CD4-positive, alpha-beta T cell treated with Interferon alpha-2 for 1 hour (primary cell): ENCODE measurements around the gene NCAPH2.

Experiments
- DNase-seq, 2 donors: peaks; one replicate each; pipeline ENCODE4 v3.0.0-alpha.2; 2020 to 2022

Gene NCAPH2

DNA sequence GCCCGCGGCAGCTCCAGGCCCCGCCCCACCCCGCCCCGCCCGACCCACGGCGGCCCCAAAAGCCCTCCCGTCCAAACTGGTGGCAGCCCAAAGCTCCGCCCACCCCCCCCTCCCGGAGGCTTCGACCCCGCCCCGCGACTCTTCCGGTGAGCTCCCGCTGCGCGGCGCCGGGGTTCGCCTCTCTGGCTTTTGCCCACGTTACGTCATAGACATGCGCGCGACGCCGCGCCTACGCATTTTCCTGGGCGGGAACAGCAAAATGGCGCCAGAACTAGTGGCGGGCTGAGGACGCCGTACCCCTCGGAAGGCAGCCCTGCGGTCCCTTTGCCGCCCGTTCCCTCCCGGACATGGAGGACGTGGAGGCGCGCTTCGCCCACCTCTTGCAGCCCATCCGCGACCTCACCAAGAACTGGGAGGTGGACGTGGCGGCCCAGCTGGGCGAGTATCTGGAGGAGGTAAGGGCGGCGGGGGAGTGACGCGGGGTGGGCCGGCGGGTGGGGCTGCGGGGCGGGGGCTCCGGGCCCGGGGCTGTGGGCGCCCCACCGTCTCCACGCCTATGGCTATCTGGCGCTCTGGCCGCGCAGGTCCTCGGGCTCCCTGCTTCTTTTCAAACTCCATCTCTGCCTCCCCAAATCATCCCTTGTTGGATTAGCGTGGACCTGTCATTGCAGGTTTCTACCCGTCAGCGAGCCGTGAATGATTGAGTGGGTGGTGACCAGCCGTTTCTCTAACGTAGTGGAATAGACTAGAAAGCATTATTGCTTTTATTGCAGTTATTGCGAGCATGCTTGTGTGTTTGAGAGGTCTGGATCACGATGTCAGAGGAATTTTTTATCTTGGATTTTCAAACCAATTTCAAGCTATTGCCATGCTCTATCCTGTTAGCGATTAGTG lies at the start of gene NCAPH2:
Gene NCAPH2, plus strand, starts transcription at position 234 of the 894 bp plus-strand sequence. Its CDS starts 114 bp downstream, at position 348.
- peak; percentile 96 to 98 for DNase-seq

DNA sequence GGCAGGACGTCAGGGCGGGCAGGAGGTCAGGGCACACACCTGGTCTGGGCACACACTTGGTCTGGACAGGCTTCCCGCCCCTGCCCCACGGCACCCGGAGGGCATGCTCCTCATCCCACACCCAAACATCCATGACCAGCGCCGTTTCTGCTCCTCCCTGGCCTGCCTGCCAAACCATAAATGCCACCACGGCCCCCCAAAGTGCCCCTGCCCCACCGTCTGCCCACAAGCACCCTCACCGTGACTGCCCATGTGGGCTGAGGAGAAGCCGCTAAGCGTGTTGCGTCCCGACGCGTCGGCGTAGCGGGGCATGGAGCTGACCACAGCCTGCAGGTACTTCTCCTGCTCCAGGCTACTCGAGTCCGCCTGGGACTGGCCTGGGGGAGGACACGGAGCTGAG lies 49.0 kb upstream of the NCAPH2 start:
- no peak for DNase-seq

DNA sequence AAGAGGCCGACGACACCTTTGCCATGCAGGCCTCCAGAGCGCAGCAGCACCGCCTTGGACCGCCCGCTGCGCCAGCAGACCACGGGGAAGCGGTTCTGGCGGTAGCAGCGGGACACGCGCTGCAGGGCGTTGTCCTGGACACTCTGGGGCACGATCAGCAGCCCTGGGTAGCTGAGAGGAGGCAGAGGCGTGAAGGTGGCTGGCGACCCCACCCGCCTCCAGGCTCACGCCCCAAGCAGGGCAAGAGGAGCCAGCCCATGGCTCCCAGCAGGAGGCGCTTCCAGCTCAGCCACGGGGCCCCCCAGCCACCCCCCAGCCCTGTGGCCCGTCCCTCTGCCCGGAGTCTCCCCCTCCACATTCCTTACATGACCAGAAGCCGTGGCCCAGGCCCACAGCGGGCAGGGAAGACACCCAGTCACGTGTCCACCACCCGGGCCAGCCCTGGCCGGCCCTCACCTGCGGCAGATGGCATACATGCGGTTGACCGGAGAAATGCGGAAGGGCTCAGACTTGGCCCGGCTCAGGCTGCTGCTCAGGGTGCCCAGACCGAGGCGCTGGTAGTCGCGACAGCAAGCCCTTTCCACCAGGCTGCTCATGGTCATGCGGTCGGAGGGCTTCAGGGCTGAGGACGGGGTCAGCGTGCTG lies 48.4 kb upstream of the NCAPH2 start:
- peak in 1 of 2 donors; percentile 28 for DNase-seq

DNA sequence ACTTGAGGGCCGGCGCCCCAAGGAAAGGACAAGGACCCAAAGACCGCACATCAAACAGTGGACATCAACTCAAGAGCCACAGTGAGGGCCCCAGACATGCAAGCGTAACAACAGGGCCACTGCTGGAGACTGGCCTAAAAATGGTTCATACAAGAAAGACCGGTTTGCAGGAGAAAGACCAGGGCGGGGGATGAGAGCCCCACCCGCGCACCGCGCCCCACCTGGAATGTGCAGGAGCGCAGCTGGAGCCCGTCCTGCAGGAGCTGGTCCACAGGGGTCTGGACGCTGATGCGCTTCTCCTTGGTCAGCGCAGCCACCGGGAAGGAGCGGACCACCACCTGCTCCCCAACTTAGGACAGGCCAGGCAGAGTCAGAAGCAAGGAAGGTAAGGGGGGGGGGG lies 47.1 kb upstream of the NCAPH2 start:
- no peak for DNase-seq

DNA sequence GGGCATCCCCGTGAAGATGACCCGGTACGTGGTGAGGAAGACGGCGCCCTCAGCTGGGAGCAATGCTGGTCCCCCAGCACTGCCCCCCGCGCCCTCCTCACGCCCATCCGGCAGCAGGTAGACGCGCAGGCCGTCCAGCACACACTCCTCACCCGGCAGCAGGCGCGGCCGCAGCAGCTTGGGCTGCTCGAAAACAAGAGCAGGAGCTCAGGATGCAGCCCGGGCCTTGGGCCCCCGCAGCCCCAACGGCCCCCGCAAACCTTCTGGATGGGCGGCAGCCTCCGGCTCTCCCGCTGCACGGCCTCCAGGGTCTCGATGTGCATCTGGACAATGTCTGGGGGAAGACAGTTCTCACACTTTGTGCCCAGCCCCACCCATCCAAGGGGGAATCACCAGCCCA lies 46.5 kb upstream of the NCAPH2 start:
- DNase-seq: no peak

DNA sequence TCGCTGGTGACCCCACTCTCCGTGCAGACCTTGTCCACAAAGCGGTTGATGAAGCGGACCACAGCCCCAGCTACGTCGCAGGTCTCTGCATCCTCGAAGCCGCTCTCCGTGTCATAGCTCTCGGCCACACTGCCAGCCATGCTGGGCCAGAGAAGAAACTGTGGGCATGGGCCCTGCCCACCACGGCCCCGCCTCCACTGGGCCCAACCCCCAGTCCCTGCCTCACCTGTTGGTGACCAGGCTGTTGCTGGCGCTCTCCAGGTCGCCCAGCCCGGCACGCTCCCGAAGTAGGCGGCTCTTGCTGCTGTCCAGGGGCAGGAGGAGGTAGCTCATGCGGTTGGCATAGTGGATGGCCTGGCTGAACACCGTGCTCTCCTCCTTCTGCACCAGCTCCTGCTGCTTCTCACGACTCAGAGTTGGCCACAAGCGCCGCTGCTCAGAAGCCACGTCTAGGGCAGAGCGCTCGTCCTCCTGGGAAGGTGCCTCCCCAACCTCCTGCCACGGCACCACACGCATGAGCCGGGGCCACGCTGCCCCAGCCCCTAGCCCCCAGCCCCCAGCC lies 46.0 kb upstream of the NCAPH2 start:
- DNase-seq: no peak

DNA sequence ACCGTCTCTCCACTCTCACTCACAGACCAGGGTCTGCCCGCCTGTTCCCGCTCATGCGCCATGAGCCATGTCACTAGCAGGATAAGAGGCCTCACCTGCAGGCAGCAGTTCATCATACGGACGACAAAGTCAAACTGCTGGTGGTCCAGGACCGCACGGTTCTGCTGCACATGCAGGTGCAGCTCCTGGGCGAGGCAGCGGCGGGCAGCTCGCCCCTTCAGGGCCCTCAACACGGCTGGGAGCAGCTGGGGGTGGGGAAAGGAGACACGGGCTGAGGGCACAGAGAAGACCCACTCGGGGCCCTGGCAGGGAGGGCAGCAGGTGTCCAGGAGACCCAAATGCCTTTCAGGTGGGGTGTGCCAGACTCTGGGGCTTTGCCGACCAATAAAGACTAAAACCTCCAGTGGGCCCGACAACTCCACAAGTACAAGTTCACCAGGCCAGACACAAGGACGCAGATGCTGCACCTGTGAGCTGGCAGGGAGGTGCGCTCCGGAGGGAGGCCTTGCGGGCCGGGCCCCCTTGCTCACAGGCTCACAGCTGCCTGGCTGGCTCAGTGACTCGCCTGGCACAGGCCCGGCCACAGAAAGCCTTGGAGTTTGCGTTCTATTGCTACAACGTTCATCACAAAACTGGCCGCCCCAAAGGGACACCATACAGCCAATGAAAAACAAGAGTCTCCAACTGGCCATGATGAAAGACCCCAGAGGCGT lies 44.7 kb upstream of the NCAPH2 start:
- DNase-seq: no peak

DNA sequence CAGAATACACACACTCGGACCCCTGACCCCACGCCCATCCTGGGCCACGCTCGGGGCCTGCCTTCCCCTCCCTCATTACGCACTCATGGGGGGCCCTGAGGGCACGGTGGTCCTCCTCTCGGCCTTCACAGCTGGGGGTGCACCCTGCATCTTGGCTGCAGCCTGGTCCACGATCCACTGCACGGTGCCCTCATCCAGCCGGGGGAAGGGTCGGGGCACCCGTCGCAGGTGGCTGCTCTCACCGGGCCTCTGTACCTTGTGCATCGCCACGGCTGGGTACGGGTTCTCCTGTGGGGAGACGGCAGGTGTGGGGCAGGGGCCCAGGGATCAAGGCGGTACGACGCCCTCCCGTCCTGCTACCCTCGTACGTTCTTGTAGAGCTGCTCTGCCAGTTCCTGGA lies 43.6 kb upstream of the NCAPH2 start:
- no peak for DNase-seq

DNA sequence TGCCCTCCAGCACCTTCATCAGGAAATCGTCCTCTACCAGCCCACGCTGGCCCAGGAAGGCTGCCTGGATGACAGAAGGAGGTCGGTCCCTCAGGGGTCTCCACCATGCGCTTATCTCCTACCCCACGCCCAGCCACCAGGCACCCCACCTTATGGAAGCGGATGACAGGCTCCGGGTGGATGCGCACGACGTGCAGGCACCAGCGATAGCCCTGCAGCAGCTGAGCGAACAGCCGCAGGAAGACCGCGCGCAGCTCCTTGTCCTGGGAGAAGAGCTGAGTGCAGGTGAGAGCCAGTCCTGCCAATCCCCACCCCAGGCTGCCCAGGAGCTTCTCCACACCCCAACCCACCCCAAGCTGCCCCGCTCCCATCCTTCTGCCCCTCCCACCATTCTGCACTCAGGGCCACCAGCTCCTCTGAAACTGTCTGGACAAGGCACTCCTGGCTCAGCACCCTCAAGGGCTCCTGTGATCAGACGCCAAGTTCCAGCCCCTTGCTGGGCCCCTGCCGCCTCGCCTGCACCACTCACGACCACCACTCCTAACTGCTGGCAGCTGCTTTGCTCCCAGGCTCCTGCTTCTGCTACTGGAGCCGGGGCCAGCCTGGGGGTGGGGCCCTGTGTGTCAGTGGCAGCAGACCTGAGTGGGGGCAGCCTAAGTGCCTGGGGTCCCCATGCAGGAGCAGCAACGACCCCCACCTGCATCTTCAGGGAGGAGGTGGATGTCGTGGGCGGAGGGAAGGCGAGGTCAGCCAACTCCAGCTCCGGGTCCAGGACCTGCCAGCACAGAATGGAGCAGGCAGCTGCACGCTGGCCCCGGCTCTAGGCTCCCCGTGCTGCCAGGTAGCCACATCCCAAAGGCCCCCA lies 42.7 kb upstream of the NCAPH2 start:
- no peak for DNase-seq

DNA sequence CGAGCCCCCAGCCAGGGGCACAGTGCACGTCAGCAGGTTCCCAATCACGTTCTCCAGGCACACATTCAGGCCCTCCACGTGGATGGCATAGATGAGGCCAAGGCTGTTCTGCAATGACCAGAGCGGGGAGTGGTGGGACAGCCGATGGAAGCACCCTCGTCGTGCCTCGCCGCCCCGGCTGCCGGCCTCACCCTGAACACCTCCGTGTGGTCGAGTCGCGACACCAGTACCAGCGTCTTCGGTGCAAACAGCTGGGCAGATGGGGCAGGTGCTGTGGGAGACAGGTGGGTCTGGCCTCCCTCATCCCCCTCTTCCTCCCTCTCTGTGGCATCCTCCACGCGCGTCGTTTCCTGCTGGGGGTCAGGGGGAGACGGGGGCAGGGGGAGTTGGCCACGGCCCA lies 40.7 kb upstream of the NCAPH2 start:
- DNase-seq: no peak

DNA sequence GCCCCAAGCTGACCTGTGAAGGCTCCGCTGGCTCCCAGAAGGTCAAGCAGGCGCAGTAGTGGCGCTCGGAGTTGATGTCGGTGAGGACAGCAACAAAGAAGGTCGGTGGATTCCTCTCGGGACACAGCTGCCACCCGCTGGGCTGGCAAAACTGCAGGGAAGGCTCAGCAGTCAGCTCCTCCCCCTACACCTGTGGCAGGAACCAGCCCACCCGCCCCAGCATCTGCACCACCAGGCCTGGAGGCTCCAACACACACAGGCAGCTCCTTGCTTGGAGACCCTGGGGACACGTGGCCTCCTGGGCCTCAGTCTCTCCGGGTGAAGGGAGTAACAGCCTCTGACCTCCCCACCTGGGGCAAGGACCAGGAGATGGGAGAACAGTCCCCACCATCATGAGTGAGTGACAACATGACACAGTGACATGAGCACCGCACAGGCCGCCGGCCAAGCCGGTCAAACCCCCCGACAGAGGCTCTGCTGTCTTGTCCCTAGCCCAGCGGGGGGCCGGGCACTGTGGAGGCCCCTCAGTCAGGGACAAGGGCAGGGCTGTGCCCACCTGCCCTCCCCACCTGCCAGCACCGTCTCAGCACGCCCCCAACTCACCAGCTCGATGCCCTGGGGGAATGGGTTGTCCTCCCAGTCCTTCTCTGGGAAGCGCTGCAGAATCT lies 40.1 kb upstream of the NCAPH2 start:
- no peak for DNase-seq

DNA sequence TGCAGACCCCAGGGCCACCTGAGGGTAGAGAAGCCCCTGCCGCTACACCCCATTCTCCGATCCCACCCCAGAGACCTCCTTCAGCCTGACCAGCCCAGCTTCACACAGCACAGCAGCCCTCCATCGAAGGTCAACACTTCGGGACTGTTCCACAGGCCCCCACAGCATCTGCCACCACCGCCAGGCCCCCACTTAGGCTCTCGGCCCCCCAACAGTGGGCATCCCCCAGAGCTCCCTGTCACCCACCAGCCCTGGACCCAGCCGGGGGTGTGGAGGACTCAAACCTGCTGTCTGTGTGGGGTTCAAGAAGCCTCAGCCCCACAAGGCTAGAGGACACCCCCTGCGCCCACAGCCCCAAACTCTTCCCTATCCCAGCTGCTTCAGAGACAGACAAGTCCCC lies 39.4 kb upstream of the NCAPH2 start:
- DNase-seq: no peak

DNA sequence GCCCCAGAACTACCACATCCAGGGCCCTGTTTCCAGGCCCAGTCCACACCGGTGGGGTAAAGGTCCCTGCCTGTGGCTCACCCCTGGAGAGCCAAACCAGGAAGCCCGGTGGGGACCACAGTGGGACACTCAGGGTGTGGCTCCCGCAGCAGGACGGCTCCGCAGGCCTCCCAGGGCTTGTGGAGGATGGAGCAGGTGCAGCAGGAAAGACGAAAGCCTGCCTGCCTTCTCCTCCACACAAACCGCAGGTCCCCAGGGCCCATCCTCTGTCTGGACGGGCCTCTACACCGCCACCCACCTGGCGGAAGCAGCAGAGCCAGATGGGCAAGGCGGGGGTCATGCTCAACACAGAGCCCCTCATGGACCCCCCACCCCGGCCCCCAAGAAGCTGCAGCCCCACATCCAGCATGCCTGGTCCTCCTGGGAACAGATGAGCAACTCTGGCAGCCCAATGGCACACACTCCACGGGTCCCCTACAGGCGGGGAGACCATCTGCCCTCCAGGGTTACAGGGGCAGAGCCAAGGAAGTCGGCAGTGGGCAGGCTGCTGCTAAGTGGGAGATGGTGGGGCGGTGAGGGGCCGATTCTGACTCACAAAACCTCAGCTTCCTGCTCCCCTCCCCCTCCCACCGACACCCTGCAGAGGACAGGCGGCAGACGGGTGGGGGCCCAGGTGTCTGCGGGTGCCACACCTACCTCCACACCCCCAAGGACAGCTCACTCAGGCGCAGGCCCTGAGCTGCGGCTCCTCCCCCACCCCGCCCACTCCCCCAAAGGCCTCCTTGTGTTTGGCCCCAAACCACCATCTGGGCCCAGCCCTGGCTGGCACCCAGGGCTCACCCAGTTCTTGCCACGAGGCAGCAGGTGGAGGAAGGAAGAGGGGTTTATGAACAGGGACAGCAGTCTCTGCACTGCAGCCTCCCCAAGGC lies 38.4 kb upstream of the NCAPH2 start:
- DNase-seq: peak; percentile 97 to 98

DNA sequence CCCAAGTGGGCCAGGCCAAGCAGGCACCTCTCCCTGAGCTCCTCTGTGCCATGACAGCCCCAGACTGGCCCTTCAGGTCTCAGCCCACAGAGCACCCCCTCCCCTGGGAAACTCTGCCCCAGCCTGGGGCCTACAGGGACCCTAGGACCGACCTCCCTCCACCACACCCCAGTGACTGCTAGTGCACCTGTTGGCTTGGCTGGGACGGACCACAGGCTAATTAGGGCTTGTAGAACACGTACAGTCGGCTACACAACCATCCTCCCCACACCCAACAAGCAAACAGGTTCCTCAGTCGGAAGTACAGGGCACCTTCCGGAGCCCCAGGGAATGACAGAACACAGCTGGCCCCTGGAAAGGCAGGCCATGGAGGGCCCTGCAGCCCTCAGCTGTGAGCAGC lies 37.5 kb upstream of the NCAPH2 start:
- DNase-seq: no peak

DNA sequence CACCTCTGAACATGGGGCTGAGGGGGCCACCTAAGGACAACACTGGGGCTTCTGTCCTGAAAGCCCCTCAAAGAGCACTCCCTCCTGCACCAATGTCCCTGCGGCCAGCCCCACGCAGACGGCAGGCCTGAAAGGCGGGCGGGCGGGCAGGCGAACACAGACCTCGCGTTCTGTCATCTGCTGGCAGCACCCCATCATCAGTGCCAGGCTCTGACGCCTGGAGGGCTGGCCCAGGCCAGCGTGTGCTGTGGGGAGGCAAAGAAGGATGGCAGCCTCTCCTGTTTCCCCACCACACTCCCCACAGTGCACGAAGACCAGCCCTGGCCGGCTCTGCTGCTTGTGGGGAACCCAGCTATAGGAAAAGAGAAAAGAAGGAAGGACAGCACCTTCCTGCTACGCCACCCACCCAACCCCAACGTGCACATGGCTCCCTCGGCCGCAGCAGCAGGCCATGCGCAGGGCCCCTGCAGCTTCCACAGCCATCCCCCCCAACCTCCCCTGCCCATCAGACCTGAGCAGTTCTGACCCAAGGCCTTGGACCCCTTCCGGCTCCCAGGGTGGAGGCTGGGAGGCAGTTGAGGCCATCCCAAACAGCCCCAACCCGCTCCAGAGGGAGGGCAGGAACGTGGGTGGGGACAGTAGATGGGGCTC lies 36.7 kb upstream of the NCAPH2 start:
- DNase-seq: no peak

DNA sequence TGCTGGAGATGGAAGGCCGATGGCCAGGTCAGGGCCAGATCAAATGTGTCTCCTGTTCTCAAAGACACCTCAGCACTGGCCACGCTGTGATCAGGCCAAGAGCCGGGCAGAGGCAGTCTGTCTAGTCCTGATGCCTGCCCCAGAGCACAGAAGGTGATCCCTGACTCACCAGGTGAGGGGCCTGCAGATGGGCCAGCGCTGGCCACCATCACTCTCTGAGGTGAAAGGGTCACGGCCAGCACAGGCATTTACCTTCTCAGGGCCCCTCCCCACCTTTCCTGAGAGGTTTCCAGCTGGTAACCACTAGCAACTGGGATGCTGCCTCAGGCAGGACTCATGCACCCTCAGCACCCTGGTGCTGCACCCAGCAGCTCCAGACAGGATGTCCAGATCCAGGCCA lies 36.1 kb upstream of the NCAPH2 start:
- DNase-seq: no peak

DNA sequence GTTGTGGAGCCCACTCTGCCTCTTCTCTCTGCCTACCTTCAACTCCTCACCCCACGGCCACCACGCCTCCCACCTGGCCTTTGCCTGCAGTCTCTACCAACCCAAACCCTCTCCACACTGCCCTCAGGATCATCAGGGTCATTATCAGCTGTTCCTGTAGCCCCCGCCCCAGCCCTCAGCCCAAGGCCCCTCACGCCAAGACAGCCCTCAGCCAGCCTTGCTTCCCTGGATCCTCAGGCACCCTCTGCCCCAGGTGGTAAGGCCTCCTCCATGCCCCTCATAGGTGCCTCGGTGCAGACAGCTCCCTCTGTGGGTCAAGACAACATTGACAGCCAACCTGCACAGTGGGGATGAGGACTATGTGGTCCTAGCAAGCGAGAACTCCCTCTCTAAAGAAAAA lies 34.9 kb upstream of the NCAPH2 start:
- DNase-seq: peak; percentile 47 to 69

DNA sequence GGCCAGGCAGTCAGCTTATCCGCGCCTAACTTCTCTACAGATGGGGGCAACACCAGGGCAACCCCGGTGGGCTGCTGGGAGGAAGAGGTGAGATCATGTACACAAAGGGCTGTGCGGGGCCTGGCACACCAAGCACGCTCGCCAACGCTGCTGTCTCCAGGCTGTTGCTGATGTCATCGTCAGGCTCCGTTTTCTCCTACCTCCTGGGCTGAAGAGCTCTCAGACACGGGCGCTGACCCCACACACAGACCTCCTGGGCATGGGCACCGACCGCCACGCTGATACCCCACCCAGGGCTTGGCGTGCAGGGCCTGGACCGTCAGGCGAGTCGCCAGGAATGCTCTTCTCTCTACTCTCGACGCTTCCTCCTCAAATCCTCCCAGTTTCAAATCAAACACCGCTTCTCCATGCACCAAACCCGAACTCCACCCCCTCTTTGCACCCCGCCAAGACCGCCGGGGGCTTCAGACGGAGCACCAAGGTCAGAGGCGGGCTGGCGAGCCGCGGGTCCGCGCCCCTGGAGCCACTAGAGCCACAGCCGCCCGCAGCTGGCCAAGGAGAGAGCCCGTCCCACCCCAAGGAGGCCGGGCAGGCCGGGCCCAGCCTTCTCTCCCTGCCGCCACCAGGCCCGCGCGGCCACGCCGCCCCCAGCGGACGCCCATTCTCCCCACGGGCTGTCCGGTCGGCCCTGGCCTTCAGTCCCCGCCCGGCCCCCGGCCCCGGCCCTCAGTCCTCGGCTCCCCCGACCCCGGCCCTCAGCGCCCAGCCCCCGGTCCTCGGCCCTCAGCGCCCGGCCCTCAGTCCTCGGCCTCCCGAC lies 34.0 kb upstream of the NCAPH2 start:
- peak in 1 of 2 donors; percentile 16 for DNase-seq
